T-helper 1 cell (primary cell): Measurements from ENCODE around the gene AOPEP.
"Not testable (repeated sequence)": the region's sequence is repeated elsewhere in the genome, so short reads cannot be mapped to it uniquely, and the experiment has no call there.

Experiments
- DNase-seq, 5 donors: peaks; one replicate each; pipeline ENCODE4 v3.0.0-alpha.2; 2012 to 2020

Gene AOPEP

DNA sequence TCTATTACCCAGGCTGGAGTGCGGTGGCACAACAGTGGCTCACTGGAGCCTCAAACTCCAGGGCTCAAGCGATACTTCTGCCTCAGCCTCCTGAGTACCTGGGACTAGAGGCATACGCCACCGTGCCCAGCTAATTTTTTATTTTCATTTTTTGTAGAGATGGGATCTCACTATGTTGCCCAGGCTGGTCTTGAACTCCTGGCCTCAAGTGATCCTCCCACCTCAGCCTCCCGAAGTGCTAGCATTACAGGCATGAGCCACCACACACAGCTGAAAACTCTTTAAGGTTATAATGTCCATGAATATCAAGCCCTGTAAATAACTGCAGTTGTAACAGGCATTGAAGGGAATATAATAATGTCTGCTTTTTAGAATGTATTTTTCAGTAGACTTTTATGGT, 271.2 kb downstream of the AOPEP start:
- no peak for DNase-seq

DNA sequence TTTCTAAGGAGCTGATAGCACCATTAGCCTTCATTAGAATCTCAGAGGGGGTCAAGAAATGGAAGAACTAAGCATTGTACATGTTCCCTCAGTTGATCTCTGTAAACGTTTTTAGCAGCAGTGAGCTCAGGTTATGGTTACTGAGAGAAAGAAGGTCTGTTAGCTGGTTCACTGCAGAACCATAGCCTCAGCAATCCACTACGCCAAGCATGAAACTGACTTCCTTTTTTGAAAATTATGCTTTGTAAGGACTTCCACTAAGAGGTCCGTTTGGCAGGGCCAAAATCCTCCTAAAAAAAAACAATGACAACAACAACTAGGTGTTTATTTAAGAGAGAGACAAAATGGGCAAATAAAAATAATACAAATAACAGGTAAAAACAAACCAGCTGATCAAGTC, 273.3 kb downstream of the AOPEP start:
- DNase-seq, result no peak

DNA sequence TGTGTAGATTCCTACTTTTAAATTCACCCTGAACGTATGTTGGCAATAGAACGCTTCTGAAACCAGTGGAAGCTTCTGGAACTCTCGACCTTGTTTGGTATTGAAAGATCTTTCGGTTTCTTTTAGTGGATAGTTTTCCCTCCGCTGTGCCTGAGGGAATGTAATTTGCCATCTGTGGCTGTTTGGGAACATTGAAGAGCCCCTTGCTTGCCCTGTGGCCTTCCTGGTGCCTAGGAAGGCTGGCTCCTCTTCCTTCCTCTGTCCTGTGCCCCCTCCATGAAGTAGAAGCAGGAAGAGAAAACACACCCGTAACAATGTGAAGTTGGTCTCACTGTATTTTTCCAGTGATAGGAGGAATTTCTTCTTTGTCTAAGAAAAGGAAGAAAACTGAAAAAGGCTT, 274.3 kb downstream of the AOPEP start:
- DNase-seq, result no peak

DNA sequence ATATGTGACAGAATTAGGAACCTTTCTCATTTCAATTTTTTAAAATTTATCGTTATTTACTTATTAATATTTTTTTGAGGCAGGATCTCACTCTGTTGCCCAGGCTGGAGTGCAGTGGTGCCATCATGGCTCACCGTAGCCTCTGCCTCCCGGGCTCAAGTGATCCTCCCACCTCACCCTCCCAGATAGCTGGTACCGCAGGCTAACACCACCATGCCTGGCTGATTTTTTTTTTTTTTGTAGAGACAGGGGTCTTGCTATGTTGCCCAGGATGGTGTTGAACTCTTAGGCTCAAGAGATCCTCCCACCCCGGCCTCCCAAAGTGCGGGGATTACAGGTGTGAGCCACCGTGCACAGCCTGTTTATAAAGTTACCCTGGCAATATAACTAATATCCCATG, 275.2 kb downstream of the AOPEP start:
- DNase-seq, result no peak

DNA sequence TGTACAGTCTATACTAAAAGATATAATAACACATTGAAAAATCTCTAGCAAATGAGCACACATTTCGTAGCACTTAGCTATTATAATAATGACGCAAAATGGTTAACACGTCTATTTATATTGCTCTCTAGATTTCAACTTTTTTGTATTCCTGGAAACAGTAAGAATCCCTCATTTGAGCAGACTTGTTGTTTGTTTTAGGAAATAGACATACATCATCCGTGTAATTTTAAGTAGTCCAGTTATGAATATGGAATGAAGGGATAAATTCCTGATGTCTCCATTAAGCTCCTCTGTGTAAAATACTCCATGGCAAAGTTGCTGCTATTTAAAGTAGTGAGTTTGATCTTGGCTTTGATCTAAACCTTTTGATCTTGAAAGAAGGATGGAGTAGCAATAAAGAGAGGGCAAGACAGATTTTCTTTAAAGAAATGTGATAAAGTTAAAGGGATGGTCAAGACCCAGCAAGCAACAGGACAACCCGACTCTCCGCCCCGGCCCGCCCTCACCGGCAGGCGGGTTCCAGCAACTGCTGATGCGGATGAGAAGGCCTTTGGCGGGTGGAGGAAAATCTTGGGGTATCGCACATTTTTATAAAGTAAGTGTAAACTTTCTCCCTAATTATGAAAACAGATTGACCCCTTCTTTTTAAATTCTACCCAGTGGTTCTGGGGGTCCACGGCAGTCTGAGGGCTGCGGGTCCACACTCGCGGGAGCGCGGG, 277.4 kb downstream of the AOPEP start:
- DNase-seq, result peak in 1 of 5 donors; percentile 39

DNA sequence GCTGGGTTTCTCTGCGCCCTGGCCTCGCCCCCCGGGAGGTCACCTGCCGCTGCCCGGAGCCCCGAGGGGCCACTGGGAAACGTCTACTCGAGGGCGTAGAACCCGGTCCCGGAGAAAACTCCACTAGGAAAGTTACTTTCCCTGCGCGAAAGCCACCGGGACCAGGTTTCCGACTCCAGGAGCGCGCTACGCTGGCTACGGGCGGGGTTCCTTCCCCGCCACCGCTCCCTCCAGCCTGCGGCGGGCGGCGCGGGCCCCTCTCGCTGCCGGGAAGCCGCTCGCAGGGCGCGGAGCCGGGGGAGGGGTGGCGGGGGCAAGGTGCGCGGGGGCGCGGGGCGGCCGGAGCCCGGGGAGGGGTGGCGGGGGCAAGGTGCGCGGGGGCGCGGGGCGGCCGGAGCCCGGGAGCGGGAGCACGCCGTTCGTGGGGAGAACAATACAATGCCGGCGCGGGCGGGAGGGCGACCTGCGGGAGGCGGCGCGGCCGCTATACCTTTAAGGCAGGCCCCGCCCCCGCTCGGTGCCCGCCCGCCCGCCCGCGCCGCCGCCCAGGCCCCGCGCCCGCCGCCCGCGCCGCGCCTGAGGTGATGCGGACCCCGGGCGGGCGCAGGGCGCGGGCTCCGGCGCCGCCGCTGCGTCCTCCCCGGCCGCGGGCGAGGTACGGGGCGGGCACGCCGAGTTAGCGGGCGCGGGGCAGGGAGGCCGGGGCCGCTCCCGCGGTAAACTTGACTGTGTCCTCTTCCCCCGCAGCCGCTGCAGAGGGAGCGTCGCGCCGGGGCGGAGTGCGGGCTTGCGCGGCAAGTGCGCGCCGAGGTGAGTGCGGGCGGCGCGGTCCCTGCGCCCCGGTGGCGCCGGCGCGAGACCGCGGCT, 278.1 kb downstream of the AOPEP start:
- DNase-seq, result peak in 2 of 5 donors; percentile 17 to 44

DNA sequence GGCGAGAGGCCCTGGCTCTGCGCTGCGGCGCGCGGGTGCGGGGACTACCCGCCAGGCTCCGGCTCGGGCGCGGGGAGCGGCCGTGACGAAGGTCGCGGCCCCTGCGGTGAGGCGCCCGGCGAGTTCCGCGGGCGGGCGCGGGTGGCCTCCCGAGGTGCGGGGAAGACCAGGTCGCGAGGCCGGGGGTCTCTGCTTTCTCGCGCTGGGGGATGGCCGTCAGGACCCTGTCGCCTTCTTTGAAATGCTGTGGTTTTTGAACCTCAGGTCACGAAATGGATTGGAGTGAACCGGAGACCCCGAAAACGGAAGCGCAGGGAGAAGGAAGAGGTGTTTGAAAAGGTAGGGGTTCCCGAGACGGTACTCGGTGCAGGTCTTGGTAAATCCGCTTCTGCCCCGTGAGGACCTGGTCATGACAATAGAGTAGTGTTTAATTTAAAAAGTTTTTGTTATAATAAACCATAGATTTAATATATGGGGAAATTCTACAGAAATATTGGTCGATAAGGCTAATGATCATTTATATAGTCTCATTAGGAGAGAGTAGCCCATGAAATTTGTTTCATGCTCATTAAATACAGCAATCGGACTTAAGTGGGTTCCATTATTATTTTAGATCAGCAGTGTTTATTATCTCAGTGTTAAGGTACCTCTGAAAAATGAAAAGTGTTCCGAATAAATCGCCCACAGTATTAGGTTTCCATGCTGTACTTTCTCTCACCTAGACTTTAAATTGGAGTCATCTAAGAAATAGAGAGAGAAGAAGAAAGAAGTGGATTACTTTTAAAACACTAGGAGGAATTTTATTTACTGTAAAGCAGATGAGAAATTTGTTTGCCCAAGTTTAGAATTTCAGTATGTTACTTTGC, 279.0 kb downstream of the AOPEP start:
- no peak for DNase-seq

DNA sequence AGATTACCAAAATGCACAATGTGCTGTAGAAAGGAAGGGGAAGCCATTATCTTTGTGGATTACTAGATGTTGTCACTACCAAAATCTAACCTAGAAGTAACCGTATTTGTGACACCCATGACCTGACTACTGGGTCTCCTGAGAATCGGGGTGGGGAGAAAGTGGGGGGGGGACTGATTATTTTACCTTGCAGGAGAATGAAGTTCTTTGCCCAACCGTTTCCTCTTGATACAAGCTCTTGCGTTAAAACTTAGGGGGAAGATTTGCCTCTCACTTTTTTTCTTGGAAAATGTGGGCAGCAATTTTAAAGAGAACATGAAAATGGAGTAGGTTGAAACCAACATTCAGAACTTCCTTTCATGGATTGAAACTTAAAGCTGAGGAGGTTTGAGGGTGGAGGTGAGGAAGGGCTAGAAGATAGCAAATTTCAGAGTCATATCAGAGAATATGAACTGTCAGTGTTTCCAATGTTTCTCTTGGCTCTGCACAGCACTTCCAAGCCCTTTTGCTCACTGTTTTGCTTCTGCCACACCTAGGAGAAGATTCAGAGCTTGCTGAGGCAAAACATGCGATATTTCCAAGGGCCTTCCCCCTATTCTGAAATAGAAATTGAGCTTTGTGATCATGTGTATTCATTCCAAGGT, 280.8 kb downstream of the AOPEP start:
- peak in 1 of 5 donors; percentile 10 for DNase-seq

DNA sequence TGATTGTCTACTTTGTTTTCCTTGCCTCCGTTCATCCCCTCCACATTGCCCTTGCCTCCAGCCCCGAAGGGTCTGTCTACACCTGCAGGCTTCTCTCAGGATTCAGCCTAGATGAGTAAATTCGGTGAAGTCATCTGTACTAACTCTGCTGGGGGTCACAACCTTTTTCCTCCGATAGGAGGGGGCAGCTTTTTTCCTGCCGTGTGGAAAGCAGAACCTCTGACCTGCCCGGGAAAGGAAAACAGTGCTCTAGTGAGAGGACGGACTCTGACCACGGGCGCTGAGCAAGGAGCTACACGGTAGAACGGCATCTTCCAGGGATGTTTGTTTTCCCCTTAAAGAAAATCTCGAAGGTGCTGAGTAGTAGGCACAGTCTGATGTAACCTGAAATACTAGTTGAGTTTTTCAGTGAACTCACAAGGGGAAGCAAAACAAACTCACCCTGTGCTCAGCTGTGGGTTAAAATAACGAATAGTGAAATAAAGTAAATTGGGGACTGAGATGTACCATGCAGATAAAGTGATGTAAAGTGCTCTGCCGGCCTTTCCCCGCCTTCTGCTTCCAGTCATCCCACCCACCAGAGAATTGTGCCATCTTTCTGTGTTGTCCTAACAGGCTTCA, 281.8 kb downstream of the AOPEP start:
- DNase-seq, result no peak

DNA sequence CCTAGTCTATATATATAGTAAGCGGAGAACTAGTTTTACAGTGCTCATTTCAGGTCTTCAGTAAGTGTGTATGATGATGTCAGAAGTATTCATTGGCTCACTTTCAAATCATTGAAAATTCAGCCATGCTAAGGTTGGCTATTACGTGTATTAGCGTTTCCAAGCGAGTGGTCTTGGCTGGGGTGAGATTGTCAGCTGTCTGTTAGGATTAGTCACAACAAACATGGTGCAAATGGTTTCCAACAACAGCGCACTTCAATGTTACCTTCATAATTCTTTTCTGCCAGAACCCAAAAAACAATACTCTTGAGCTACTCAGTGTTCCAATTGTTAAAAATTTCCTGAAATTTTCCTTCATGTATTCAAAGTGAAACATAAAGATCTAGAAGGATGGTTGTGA, 283.0 kb downstream of the AOPEP start:
- no peak for DNase-seq

DNA sequence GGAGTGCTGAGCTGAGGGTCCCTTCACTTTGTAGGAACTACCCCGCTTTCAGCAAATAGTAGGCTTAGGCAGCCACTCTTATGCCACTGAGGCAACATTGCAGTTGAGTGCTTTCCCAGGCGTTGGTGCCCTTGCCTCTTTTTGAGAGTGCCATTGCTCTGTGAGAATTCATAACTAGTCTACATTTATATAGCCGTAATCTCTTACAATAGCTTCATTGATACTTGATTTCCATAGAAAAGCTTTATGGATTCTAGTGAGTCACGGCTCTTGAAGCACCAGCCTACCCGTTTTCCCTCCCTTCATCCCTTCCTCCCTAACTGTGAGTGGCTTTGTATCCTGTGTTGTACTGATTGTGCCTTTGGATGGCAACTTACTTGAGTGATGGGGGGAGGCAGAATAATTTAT, 283.9 kb downstream of the AOPEP start:
- DNase-seq, result no peak

DNA sequence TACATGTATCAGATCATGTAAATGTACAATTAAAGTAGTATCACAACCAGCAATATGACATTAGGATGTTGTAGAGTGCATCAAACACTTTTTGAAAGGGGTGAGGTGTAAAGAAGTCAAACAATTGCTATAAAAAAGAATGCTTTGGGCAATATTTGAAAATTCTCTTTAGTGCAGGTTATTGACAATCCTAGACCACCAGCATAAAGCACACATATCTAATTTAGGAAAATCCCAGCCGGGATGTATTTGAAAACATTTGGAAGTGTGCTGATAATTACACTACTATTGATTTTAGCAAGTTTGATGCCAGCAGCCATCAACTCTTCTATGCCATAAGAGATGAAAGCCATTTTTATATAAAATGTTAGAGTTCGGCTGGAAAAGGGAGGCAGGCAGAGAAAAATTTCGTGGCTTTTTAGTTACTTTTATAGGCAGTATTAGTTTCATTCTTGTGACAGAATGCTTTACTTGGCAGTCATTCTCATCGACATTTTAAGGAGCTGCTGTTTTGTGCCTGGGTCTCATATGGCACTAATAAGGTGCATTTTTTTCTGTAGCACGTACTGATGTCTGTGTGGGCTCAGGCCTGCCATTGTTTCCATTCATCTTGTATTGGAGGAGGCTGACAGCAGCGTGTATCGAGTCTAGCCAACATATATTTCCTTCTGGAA, 285.7 kb downstream of the AOPEP start:
- no peak for DNase-seq

DNA sequence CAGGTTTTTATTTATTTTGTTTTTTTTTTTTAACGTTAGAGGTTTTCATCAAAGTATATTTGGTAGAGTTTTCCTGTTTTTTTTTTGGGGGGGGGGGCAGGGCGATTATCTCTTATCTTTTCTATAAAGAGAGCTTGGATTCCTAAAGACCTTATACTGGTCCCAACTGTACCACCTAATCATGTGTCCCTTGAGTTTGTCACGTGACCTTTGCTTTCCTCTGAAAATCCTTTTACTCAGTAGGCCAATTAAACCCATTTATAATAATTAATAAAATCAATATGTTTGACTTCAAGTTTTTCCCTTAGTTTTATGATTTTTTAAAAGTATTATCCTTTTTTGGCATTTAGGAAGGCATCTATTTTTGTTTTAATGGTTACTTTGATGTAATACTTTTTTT, 286.4 kb downstream of the AOPEP start:
- no peak for DNase-seq

DNA sequence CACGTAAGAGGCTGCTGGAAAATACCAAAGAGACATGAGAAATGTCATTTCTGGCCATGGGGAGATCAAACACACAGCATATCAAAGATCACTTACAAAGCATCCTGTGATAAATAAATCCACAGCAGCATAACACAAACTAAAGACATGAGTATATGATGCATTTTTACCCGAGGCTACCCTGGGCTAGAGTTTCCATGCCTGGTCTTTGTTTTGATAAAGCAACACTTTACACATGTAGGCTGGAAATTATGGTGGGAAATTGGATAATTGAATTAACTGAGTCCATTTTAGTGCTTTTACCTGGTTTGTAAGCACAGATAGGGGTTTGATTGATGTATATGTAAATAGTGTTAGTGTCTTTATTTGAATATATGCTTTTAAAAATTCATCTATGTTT, 288.4 kb downstream of the AOPEP start:
- DNase-seq, result no peak

DNA sequence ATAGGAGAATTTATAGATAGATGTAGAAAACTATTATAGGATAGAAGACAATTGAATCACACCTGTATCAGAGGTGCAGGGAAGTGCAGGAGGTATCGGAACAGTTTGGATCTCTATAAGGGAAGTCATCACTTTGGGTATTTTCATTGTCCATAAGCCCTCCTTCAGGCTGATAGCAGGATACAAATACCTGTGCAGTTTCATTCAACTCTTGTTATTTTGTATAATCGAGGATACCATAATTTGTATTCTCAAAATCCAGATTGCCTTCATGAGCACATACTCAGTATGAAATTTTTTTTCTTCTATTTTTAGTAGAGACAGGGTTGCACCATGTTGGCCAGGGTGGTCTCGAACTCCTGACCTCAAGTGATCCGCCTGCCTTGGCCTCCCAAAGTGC, 289.1 kb downstream of the AOPEP start:
- DNase-seq, result no peak

DNA sequence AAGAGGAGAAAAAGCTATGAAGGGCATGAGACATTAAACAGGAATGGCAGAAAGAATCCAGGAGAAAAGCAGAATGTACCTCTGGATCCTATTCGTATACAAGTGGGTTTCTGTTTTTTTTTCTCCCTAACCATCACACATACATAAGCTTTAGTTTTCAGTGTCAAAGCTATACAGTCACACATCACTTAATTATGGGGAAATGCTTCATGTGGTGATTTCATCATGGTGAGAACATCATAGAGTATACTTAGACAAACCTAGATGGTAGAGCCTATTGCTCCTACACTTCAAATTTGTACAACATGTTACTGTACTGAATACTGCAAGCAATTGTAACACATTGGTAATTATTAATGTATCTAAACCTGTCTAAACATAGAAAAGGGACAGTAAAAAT, 290.6 kb downstream of the AOPEP start:
- no peak for DNase-seq

DNA sequence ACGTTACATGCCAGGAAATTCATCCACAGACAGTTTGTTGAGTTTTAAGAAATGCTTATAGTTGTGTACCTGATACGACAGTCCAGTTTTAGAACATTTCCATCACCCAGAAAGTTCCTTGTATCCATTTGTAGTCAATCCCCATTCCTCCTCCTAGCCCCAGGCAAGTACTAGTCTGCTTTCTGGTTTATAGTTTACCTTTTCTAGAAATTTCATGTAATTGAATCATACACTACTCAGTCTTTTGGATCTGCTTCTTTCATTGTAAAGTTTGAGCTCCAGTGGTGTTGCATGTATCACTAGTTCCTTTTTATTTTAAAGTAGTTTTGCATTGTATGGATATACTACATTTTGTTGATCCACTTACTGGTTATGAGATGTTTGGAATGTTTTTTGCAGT, 291.2 kb downstream of the AOPEP start:
- no peak for DNase-seq

DNA sequence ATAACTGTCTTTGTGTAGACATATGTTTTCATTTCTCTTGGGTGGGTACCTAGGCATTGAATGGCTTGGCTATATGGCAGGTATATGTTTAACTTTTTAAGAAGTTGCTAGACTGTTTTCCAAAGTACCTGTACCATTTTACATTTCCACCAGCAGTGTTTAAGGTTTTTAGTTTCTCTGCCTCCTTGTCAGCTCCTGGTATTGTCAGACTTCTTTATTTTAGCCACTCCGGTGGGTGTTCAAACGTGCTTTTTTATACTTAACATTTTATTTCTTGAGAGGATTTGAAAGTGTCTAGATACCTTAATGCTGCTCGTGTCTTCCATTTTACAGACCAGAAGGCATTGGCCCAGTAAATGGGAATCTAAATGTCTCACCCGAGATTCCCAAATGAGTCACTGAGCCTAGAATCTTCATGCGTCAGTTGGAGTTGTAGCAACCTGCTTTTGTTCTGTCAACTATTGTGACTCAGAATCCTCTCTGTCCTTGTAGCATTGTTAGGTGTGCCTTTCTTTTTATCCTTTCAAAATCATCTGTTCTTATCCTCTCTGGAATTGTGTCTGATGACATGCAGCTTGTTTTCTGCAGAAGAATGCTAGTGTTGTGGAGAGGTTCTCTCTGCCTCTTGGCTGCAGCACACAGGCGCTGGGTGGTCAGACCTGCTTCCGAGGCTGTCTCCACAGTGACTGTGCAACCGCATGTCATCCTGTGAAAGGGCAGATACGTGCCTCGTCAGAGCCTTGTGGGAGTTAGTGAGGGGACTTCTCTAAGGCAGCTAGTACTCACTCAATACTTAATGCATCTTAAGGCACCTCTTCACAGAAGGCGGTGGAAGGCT, 291.8 kb downstream of the AOPEP start:
- no peak for DNase-seq

DNA sequence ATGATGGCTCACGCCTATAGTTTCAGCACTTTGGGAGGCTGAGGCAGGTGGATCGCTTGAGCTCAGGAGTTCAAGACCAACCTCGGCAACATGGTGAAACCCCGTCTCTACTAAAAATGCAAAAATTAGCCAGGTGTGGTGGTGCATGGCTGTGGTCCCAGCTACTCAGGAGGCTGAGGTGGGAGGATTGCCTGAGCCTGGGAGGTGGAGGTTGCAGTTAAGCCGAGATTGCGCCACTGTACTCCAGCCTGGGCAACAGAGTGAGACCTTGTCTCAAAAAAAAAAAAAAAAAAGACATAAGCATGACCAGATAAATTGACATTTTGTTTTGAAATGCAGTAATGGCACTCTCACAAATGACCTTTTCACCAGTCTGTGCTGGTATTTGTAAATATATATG, 294.1 kb downstream of the AOPEP start:
- not testable (repeated sequence) for DNase-seq

DNA sequence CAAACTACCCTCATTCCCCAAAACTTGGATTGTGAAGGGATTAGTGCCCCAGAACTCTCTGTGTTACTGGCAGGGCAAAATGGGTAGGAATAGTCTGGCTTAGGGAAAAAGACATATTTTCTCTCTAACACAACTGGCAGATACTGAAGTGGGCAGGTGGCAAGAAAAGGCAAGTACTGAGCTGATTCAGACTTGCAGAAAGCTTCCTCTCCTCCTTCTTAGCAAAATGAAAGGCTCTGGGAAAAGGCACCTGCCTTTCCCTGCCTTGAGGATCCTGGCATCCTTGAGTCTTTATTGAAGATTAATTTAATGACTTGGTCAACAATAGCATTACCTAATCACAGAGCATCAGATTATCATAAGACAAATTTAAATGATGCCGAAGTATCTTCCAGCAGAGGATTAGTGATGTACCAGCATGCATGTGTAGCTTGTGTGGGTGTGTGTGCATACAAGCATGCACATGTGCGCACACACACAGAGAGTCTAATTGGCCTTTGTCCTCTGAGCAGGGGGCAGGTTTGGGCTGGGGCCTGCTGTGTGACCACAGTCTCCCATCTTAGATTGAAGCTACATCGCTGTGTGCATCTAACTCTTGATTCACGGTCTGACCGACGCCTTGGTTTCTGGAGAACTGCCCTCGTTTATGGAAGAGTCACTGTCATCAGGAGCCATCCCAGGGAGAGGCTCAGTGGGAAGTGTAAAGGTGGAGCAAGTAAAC, 294.8 kb downstream of the AOPEP start:
- DNase-seq, result no peak
